HG02981 (cell line): Measurements from ENCODE around the gene PAGE4.

Experiments used
- ATAC-seq: cut with Tn5 transposase; IDR thresholded peaks from one replicate; pipeline ENCODE4 v1.9.1; 2021; ENCODE audit warnings: mild to moderate bottlenecking, moderate library complexity; ENCODE audit not compliant: unreplicated experiment

Gene PAGE4

DNA sequence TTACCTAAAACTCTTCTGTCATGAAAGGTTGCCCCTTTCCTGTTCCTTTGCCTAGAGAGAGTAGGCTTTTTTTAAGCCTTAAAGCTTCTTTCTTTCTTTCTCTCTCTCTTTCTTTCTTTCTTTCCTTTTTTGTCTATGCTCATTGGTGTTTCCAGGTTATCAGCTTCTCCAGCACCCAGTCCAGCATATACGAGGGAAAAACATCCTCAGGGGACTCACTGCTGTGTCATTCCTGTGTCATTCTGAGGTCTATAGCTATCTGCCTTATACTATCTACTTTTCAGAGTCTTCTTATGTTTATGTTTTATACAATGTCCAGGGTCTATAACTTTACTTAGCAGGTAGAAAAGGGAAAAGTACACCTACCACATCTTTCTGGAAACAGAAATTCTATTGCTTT, 39.6 kb downstream of the PAGE4 start:
- no peak for ATAC-seq

DNA sequence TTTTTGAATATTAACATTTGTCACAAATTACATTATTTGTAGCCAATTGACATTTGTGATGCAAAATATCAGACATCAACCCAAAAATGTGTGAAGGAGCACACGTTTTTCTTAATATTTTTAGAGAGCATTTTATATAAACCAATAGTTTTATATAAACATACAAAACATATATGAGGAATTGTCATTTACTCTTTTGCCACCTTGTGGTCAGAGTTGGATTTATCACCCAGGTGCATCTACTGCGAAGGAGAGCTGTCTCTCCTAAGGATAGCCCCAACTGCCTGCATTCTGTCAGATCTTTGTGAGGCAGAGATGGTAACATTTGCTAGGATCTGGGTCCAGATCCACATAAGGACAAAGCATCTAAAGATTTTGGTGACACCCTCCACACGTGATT, 47.6 kb downstream of the PAGE4 start:
- ATAC-seq: no peak

DNA sequence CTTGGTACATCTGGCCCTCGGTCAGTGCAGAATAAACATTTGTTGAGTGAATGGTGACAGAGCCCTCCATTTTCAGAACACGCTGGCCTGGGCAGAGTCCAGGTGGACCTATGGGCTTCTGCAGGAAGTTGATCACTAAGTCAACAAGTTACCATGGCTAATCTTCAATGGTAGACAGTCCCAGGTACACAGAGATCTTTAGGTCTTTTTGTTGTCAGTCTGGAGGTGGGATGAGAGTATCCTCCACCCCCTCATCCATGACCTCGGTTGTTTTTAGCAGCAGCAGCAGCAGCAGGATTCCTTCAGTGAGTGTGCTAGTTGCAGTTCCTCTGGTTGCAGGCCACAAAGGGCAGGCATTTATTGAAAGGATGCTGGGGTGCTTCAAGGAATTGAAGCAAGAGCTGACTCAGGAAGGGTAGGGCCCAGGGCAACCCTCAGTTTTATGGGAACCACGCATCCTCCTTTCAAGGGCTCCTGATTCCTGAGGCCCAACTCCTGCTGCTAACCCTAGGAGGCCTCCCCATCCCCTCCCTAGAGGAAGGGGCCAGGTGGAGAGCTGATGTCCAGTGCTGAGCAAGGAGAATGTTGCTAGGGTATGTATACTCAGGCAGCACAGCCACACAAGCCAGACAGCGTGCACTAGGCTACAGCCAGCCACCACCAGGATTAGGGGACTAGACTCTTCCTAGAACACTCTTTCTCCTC, 48.4 kb downstream of the PAGE4 start:
- no peak for ATAC-seq

DNA sequence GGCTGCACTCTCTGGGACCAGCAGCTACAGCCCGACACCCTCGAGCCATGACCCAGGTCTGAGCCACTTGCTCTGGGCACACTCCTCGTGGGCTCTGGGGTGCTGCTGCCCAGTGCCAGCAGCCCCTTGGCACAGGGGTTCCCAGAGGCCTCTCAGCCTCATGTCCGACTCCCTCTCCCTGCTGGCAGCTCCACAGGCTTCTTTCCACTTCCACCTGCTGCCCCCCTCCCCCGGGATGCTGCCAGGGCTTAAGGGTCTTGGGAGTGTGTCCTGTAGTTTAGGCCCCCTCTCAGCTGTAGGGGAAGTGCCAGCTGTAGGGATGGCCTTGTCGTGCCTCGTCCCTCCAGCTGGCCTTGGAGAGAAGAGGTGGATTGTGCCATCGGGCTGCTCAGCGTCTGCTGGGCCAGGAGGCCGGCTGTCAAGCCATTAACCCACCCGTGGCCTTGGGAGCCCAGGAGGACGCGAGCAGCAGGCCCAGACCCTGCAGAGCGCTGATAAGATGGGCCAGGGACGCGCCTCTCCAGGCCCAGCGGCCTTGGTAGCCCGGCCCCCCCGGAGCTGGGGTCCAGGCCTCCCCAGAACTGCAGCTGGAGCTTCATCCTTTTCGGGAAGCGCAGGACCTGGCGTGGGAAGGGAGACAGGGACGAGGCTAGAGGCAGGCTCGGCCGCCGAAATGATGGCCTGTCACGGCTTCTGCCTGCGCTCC, 49.2 kb downstream of the PAGE4 start:
- no peak for ATAC-seq

DNA sequence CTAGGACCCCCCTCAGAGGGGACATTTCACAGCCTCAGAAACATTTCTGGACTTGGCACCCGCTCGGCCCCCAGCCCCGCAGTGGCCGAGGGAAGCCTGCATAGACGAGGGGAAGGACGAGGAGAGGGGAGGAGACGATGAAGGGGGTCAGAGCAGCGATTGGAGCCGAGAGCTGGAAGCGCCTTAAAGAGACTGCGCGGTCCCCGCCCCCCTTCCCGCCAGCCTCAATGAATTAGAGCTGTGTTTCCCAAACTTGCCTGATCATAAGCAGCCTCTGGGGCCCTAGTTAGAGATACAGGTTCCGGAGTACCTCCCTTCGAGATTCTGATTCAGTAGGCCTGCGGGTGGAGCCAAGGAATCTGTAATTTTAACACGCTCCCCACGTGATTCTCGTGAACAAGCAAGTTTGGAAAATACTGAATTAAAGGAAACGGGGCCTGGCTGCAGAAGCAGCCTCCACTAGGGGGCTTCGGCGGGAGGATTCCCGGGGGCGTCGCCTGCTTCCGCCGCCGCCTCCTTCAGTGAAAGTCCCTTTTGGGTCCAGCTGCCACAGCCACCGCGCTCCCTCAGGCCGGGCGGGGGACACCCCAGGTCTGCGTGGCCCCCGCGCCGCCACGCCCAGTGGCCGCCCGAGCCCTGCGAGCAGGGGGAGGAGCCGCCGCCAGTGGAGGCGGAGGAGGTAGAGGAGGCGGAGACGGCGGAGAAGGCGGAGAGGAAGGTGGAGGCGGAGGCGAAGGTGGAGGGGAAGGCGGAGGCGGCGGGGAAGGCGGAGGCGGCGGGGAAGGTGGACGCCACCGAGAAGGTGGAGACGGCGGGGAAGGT, 49.9 kb downstream of the PAGE4 start, which contains the start of gene USP27X:
TSS of gene USP27X (plus strand) at position 651 of the 822 bp plus-strand sequence. CDS start 824 bp downstream, outside the sequence.
- peak; percentile 95 for ATAC-seq

DNA sequence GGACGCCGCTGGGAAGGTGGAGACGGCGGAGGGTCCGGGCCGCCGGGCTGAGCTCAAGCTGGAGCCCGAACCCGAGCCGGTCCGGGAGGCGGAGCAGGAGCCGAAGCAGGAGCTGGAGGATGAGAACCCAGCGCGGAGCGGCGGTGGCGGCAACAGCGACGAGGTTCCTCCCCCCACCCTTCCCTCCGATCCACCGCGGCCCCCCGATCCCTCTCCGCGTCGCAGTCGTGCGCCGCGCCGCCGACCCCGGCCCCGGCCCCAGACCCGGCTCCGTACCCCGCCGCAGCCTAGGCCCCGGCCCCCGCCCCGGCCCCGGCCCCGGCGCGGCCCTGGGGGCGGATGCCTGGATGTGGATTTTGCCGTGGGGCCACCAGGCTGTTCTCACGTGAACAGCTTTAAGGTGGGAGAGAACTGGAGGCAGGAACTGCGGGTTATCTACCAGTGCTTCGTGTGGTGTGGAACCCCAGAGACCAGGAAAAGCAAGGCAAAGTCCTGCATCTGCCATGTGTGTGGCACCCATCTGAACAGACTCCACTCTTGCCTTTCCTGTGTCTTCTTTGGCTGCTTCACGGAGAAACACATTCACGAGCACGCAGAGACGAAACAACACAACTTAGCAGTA, 50.7 kb downstream of the PAGE4 start:
- ATAC-seq: peak; percentile 2

DNA sequence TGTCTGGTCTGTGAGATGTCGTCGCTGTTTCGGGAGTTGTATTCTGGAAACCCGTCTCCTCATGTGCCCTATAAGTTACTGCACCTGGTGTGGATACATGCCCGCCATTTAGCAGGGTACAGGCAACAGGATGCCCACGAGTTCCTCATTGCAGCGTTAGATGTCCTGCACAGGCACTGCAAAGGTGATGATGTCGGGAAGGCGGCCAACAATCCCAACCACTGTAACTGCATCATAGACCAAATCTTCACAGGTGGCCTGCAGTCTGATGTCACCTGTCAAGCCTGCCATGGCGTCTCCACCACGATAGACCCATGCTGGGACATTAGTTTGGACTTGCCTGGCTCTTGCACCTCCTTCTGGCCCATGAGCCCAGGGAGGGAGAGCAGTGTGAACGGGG, 51.6 kb downstream of the PAGE4 start:
- ATAC-seq: no peak
